CD4-positive, alpha-beta T cell (primary cell): ENCODE measurements around the gene CCIN. TPM values are rescaled to one million over a fixed set of nuclear protein-coding genes. Genes with fewer than 3 reads are reported as not detected.

ENCODE experiments used
- ATAC-seq: fragments of 200-7000 bp; cut with Tn5 transposase; one replicate; pipeline ENCODE4 v1.10.0; 2022; ENCODE audit warnings: mild to moderate bottlenecking; ENCODE audit not compliant: poor library complexity
- CTCF ChIA-PET: fragments of 350-600 bp; sonication (Branson Sonifier 250); formaldehyde crosslinking; loops from one replicate; lab custom pipeline; 2021; ENCODE audit warnings: antibody characterized with exemption, inconsistent platforms; lab: Charles Lee
- POLR2A ChIA-PET: fragments of 350-600 bp; sonication (Branson Sonifier 250); formaldehyde crosslinking; loops from one replicate; lab custom pipeline; 2021; ENCODE audit warnings: antibody characterized with exemption, inconsistent platforms; lab: Charles Lee
- DNase-seq, 14 experiments: peaks; one replicate each; pipeline ENCODE4 v3.0.0-alpha.2; 2013 to 2020; ENCODE audit warnings: mixed read lengths in 2 of 14
- H3K27ac ChIP-seq, 2 donors: one replicate each; pipeline versions ENCODE4 v1.5.1 to v1.7.0; 2013; ENCODE audit warnings: low read length in 2 of 2, low read depth in 1 of 2, mild to moderate bottlenecking in 1 of 2
- H3K27me3 ChIP-seq, 2 experiments: 1 replicate in 1 of 2; 2 replicates in 1 of 2; pipeline versions ENCODE4 v1.6.1 to v1.7.0; 2013; ENCODE audit warnings: low read length in 2 of 2, control low read depth in 1 of 2, mild to moderate bottlenecking in 1 of 2, moderate library complexity in 1 of 2; ENCODE audit not compliant: insufficient read depth in 2 of 2, control insufficient read depth in 1 of 2
- H3K36me3 ChIP-seq: one replicate; pipeline ENCODE4 v1.6.1; 2013; ENCODE audit warnings: low read length, control low read depth; ENCODE audit not compliant: insufficient read depth
- H3K4me1 ChIP-seq: one replicate; pipeline ENCODE4 v1.6.1; 2013; ENCODE audit warnings: low read length, control low read depth; ENCODE audit not compliant: insufficient read depth
- H3K4me3 ChIP-seq: one replicate; pipeline ENCODE4 v1.5.1; 2013; ENCODE audit warnings: mild to moderate bottlenecking, low read length, moderate library complexity
- H3K9me3 ChIP-seq, 2 experiments: 1 replicate in 1 of 2; 2 replicates in 1 of 2; pipeline versions ENCODE4 v1.6.1 to v1.7.0; 2013; ENCODE audit warnings: low read length in 2 of 2, mild to moderate bottlenecking in 2 of 2, control low read depth in 1 of 2, moderate library complexity in 1 of 2; ENCODE audit not compliant: control insufficient read depth in 1 of 2, insufficient read depth in 1 of 2
- H3K27ac Mint-ChIP-seq: one replicate; pipeline ENCODE4 v1.8.0; 2020; ENCODE audit warnings: mixed read lengths
- H3K27me3 Mint-ChIP-seq: one replicate; pipeline ENCODE4 v1.8.0; 2021; ENCODE audit warnings: mixed read lengths
- H3K36me3 Mint-ChIP-seq: one replicate; pipeline ENCODE4 v1.8.0; 2021; ENCODE audit warnings: low read depth, mixed read lengths
- H3K4me1 Mint-ChIP-seq: one replicate; pipeline ENCODE4 v1.8.0; 2021; ENCODE audit warnings: low read depth, mixed read lengths
- H3K4me3 Mint-ChIP-seq: one replicate; pipeline ENCODE4 v1.8.0; 2020; ENCODE audit warnings: mild to moderate bottlenecking, mixed read lengths
- H3K9me3 Mint-ChIP-seq: one replicate; pipeline ENCODE4 v1.8.0; 2020; ENCODE audit warnings: mixed read lengths
- intact Hi-C, 2 experiments: fragments of 100-400 bp; cut with DNase I in 1 of 2; cut with micrococcal nuclease in 1 of 2; formaldehyde crosslinking; loops; one replicate each; pipeline versions ENCODE4 v1.15.1 to v1.9.0; 2023 to 2025; cut with DNase I, micrococcal nuclease
- total RNA-seq, 174 experiments: library from RNA in 2 of 174; stranded (reverse) in 2 of 174; gene quantifications; one replicate each; pipeline ENCODE4 v1.2.3 and lab custom pipeline; 2021 to 2026
- TF ChIP-seq, protein P1 (sequence below): fragments of 200-600 bp; IDR thresholded peaks from one replicate; pipeline ENCODE4 v1.8.0; 2022; ENCODE audit warnings: antibody characterized with exemption, mild to moderate bottlenecking

Gene CCIN
- total RNA-seq, 2 experiments from 2014 or later, result 0.22 to 0.36 TPM

DNA sequence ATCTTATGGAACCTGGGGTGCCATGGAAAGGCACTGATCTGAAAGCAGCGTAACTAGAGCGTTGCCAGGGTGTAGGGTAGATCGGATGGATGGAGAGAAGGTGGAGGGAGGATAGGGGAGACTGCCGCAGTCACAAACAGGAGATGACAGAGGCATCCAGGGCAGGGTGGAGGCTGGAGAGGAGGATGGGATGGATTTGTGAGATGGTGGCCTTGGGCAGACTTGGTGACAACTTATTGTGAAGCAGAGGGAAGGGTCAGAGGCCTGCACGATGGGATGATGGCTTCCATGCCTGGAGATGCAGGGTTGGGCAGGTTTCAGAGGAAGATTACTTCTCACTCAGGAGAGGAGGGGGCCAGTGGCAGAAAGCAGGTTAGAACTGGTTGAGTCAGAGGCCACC, 30.3 kb upstream of the CCIN start:
- ATAC-seq, result no peak
- peak overlapping the region; percentile 98 for H3K4me3 Mint-ChIP-seq
- intact Hi-C loops, result no loop called here

DNA sequence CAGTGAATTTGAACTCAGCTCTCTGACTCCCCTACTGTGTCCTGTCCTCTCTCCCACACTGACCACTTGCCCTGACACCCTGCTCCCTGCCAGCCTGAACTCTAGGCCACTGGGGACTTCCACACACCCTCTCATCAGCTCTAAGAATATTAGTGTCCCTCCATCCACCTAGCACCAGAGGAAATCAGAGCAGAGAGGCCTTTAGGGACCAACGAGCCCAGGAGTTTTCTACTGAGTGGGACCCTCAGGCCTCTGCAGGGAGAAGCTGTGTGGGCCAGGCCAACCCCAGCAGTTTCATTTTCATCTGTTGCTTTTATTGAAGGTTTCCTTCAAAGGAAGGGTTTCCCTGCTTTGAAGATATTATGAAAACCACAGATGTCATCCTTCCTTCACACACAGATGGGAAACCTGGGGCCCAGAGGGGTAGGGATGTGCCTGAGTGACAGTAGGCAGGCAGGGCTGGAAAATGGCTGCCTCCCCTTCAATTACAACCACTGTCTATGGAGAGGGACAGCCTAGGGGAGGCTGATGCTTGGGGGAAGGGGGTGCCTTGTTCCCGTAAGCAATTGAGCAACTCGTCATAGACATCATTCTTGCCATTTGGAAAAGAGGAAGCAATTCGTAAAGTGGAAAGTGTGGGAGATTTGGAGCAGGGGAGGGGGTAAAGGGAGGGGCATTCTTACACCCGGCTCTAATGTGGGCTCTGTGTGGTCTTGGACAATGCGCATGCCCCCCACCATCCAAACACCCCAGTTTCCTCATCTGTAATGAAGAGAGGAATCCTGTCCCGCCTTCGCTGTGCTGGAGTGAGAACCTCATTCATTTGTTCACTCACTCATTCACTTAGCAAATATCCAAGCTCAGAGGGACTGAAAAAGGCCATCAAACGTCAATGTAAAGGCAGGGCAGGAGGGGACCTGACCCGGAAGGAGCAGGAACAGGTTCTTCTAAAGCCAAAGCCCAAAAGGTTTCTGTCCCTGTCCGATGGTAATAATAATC, 28.8 kb upstream of the CCIN start:
- POLR2A ChIA-PET, result interaction anchor here (1.0 to 2.0 kb wide), 5 partner anchors 8 to 48 kb away, joined by 3 to 14 read pairs (median 4); no protein-coding TSS in a partner anchor
- H3K36me3 Mint-ChIP-seq, result peaks cover 22% of the 10 kb centered on the region
- intact Hi-C loops, result no loop called here

More for the DNA sequence above, 30.3 kb upstream of the CCIN start:
- Histone ChIP-seq H3K36me3 (peaks cover 8% of the 10 kb centered on the region), H3K27me3 (no peaks in the 10 kb centered on the region), H3K4me1 (peaks cover 78% of the 10 kb centered on the region), H3K9me3 (no peaks in the 10 kb centered on the region), H3K27ac (no peak overlapping the region), H3K4me3 (no peak overlapping the region)
- peaks cover 8% of the 10 kb centered on the region for H3K36me3 Mint-ChIP-seq
- peak overlapping the region; percentile 92 for H3K27ac Mint-ChIP-seq
- H3K9me3 Mint-ChIP-seq, result no peaks in the 10 kb centered on the region
- peaks cover 76% of the 10 kb centered on the region for H3K4me1 Mint-ChIP-seq
- ChIA-PET POLR2A (interaction anchor here (0.7 to 2.0 kb wide), 2 partner anchors 10 to 28 kb away, joined by 5 to 14 read pairs; no protein-coding TSS in a partner anchor), CTCF (interaction anchor here (0.9 to 6.4 kb wide), 3 partner anchors 27 to 51 kb away, joined by 3 to 33 read pairs (median 10); no protein-coding TSS in a partner anchor)
- TF ChIP-seq, protein P1, sequence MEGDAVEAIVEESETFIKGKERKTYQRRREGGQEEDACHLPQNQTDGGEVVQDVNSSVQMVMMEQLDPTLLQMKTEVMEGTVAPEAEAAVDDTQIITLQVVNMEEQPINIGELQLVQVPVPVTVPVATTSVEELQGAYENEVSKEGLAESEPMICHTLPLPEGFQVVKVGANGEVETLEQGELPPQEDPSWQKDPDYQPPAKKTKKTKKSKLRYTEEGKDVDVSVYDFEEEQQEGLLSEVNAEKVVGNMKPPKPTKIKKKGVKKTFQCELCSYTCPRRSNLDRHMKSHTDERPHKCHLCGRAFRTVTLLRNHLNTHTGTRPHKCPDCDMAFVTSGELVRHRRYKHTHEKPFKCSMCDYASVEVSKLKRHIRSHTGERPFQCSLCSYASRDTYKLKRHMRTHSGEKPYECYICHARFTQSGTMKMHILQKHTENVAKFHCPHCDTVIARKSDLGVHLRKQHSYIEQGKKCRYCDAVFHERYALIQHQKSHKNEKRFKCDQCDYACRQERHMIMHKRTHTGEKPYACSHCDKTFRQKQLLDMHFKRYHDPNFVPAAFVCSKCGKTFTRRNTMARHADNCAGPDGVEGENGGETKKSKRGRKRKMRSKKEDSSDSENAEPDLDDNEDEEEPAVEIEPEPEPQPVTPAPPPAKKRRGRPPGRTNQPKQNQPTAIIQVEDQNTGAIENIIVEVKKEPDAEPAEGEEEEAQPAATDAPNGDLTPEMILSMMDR, result no peak
- H3K27me3 Mint-ChIP-seq, result no peaks in the 10 kb centered on the region
- no peak for DNase-seq

DNA sequence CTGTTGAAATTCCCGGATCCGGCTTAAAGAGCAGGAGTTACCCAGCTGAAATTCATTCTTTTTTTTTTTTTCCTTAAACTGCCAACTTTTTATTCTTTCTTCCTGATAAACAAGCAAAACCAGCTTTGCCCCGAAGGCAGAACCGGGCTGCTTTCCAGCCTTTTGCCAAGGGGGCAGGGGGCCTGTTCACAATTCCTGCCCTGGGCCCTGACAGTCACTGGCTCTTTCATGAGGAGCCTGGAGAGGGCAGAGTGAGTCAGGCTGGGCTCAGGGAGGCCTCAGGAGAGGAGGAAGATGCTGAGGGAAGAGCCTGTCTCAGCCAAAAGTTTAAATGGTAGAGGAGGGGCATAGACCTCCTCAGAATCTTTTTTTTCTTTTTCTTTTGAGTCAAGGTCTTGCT, 27.9 kb upstream of the CCIN start:
- Mint-ChIP-seq H3K27me3 (no peaks in the 10 kb centered on the region), H3K36me3 (peaks cover 30% of the 10 kb centered on the region), H3K27ac (peak overlapping the region; percentile 98), H3K4me3 (peak overlapping the region; percentile 98), H3K4me1 (peaks cover 92% of the 10 kb centered on the region), H3K9me3 (peaks cover 5% of the 10 kb centered on the region)
- ChIA-PET POLR2A (interaction anchor here (0.6 to 2.0 kb wide), 4 partner anchors 10 to 49 kb away, joined by 4 to 11 read pairs (median 8); partner anchors contain the start of gene CLTA), CTCF (interaction anchor here (6.4 kb wide), 1 partner anchor 24 kb away, joined by 33 read pairs; no protein-coding TSS in a partner anchor)
- Histone ChIP-seq H3K9me3 (peaks cover 7 to 9% of the 10 kb centered on the region in 2 experiments), H3K4me1 (peaks cover 94% of the 10 kb centered on the region), H3K36me3 (peaks cover 15% of the 10 kb centered on the region), H3K4me3 (no peak overlapping the region), H3K27me3 (no peaks in the 10 kb centered on the region), H3K27ac (no peak overlapping the region)
- intact Hi-C loops, result no loop called here
- TF ChIP-seq, protein P1, result no peak
- no peak for ATAC-seq
- DNase-seq, result no peak

More for the DNA sequence above, 28.8 kb upstream of the CCIN start:
- Mint-ChIP-seq H3K4me3 (peak overlapping the region; percentile 98), H3K27me3 (no peaks in the 10 kb centered on the region), H3K9me3 (peaks cover 1% of the 10 kb centered on the region), H3K27ac (peak overlapping the region; percentile 98), H3K4me1 (peaks cover 90% of the 10 kb centered on the region)
- TF ChIP-seq, protein P1, result no peak
- Histone ChIP-seq H3K9me3 (peaks cover 0 to 2% of the 10 kb centered on the region in 2 experiments), H3K4me1 (peaks cover 93% of the 10 kb centered on the region), H3K36me3 (peaks cover 8% of the 10 kb centered on the region), H3K27me3 (no peaks in the 10 kb centered on the region), H3K4me3 (no peak overlapping the region), H3K27ac (peak overlapping the region in 1 of 2 donors; percentile 33)
- DNase-seq, result peak in 6 of 14 experiments; percentile 18 to 78 (median 54)
- CTCF ChIA-PET, result interaction anchor here (0.9 to 6.4 kb wide), 4 partner anchors 8 to 37 kb away, joined by 3 to 33 read pairs (median 7); no protein-coding TSS in a partner anchor
- ATAC-seq, result peak; percentile 17
